Spinal cord (tissue), 10 donors: ENCODE results near the gene MOXD1. TPM values are rescaled to one million over a fixed set of nuclear protein-coding genes. Genes with fewer than 3 reads are reported as not detected.

Experiments used
- DNase-seq, 6 donors: peaks; one replicate each; pipeline versions ENCODE4 v3.0.0 to v3.0.0-alpha.2; 2013 to 2015; ENCODE audit warnings: low spot score in 6 of 6, low read depth in 4 of 6
- H3K27ac ChIP-seq: one replicate; pipeline ENCODE4 v1.5.1; 2013; ENCODE audit warnings: low read depth, low read length, control low read depth
- H3K27me3 ChIP-seq: one replicate; pipeline ENCODE4 v1.6.1; 2013; ENCODE audit warnings: low read length; ENCODE audit not compliant: control insufficient read depth, insufficient read depth
- H3K36me3 ChIP-seq: one replicate; pipeline ENCODE4 v1.6.1; 2013; ENCODE audit warnings: low read length; ENCODE audit not compliant: control insufficient read depth, insufficient read depth
- H3K4me1 ChIP-seq: one replicate; pipeline ENCODE4 v1.6.1; 2013; ENCODE audit warnings: low read length; ENCODE audit not compliant: control insufficient read depth, insufficient read depth
- H3K4me3 ChIP-seq: one replicate; pipeline ENCODE4 v1.5.1; 2013; ENCODE audit warnings: low read depth, low read length, control low read depth
- H3K9me3 ChIP-seq: one replicate; pipeline ENCODE4 v1.6.1; 2013; ENCODE audit warnings: low read length; ENCODE audit not compliant: control insufficient read depth, insufficient read depth
- WGBS: methylation state at CpG from one replicate; pipeline ENCODE4 v1.1.5; 2013; ENCODE audit warnings: missing lambda C conversion rate; ENCODE audit not compliant: insufficient coverage; 5-methylcytosine and 5-hydroxymethylcytosine counted together
- polyA plus RNA-seq, 2 donors: library from polyadenylated mRNA; unstranded; fragments of 120-200 nt; gene quantifications; one replicate each; pipeline ENCODE4 v1.2.1, GENCODE V29; 2013; ENCODE audit not compliant: insufficient read length in 2 of 2
- total RNA-seq, 2 donors: library from RNA; depleted of rRNA in 1 of 2; stranded (reverse); fragments of 120-200 nt in 1 of 2; fragments of >200 nt in 1 of 2; gene quantifications; one replicate each; pipeline versions ENCODE4 v1.2.3 to v1.2.4, GENCODE V29; 2013 to 2014
- donor health status: healthy.

The MOXD1 gene
- total and polyA plus RNA-seq, 4 donors: 11.4 to 32.9 (median 16.9) TPM

- H3K27ac ChIP-seq: no peak overlapping the region
- no peak overlapping the region for H3K4me3 ChIP-seq
- DNase-seq: peak in 5 of 6 donors; percentile 24 to 79 (median 52)
- H3K9me3 ChIP-seq: no peaks in the 10 kb centered on the region
- no peaks in the 10 kb centered on the region for H3K4me1 ChIP-seq
- H3K36me3 ChIP-seq: no peaks in the 10 kb centered on the region
- H3K27me3 ChIP-seq: no peaks in the 10 kb centered on the region
Observed at GRCh38 chr6:132298344-132298949, 102.8 kb downstream of the MOXD1 start.

- Histone ChIP-seq H3K27me3 (no peaks in the 10 kb centered on the region), H3K4me1 (no peaks in the 10 kb centered on the region), H3K27ac (no peak overlapping the region), H3K4me3 (no peak overlapping the region), H3K36me3 (no peaks in the 10 kb centered on the region), H3K9me3 (no peaks in the 10 kb centered on the region)
- 92% methylated on average over 2 of the region's 3 CpGs for WGBS
- DNase-seq: no peak
Observed at GRCh38 chr6:132289756-132290155, 111.5 kb downstream of the MOXD1 start.

GRCh38 chr6:132287101-132287500, 114.2 kb downstream of the MOXD1 start:
- 73% methylated on average over 1 of the region's 1 CpG for WGBS

GRCh38 chr6:132286298-132287019, 114.8 kb downstream of the MOXD1 start:
- Histone ChIP-seq H3K27ac (no peak overlapping the region), H3K4me3 (no peak overlapping the region), H3K9me3 (no peaks in the 10 kb centered on the region), H3K4me1 (no peaks in the 10 kb centered on the region), H3K27me3 (no peaks in the 10 kb centered on the region), H3K36me3 (no peaks in the 10 kb centered on the region)
- 82% methylated on average over 2 of the region's 5 CpGs for WGBS
- no peak for DNase-seq

More at GRCh38 chr6:132287101-132287500, 114.2 kb downstream of the MOXD1 start:
- Histone ChIP-seq H3K27me3 (no peaks in the 10 kb centered on the region), H3K27ac (no peak overlapping the region), H3K4me3 (no peak overlapping the region), H3K9me3 (no peaks in the 10 kb centered on the region), H3K36me3 (no peaks in the 10 kb centered on the region), H3K4me1 (no peaks in the 10 kb centered on the region)
- no peak for DNase-seq

- Histone ChIP-seq H3K27ac (no peak overlapping the region), H3K9me3 (no peaks in the 10 kb centered on the region), H3K4me3 (no peak overlapping the region), H3K4me1 (no peaks in the 10 kb centered on the region), H3K36me3 (no peaks in the 10 kb centered on the region), H3K27me3 (no peaks in the 10 kb centered on the region)
- WGBS: 95% methylated on average over 5 of the region's 11 CpGs
- DNase-seq: no peak
Observed at GRCh38 chr6:132285004-132285780, 116.1 kb downstream of the MOXD1 start.

- WGBS: 78% methylated on average over 5 of the region's 7 CpGs
- no peaks in the 10 kb centered on the region for H3K27me3 ChIP-seq
- DNase-seq: no peak
- no peak overlapping the region for H3K4me3 ChIP-seq
- H3K27ac ChIP-seq: no peak overlapping the region
- no peaks in the 10 kb centered on the region for H3K36me3 ChIP-seq
- no peaks in the 10 kb centered on the region for H3K9me3 ChIP-seq
- H3K4me1 ChIP-seq: no peaks in the 10 kb centered on the region
Observed at GRCh38 chr6:132282696-132283095, 118.6 kb downstream of the MOXD1 start.

- H3K27me3 ChIP-seq: no peaks in the 10 kb centered on the region
- 70% methylated on average over 7 of the region's 8 CpGs for WGBS
- H3K27ac ChIP-seq: no peak overlapping the region
- no peaks in the 10 kb centered on the region for H3K9me3 ChIP-seq
- H3K36me3 ChIP-seq: no peaks in the 10 kb centered on the region
- H3K4me1 ChIP-seq: no peaks in the 10 kb centered on the region
- no peak overlapping the region for H3K4me3 ChIP-seq
- no peak for DNase-seq
Observed at GRCh38 chr6:132280436-132280835, 120.8 kb downstream of the MOXD1 start.

GRCh38 chr6:132279592-132280139, 121.6 kb downstream of the MOXD1 start:
- Histone ChIP-seq H3K4me3 (peak overlapping the region; percentile 44), H3K27ac (no peak overlapping the region), H3K9me3 (no peaks in the 10 kb centered on the region), H3K27me3 (no peaks in the 10 kb centered on the region), H3K36me3 (no peaks in the 10 kb centered on the region), H3K4me1 (no peaks in the 10 kb centered on the region)
- DNase-seq: peak; percentile 71 to 95 (median 84)
- WGBS: 0% methylated on average over 2 of the region's 12 CpGs

GRCh38 chr6:132275066-132275970, 126.0 kb downstream of the MOXD1 start:
- Histone ChIP-seq H3K27me3 (no peaks in the 10 kb centered on the region), H3K36me3 (no peaks in the 10 kb centered on the region), H3K27ac (no peak overlapping the region), H3K9me3 (no peaks in the 10 kb centered on the region), H3K4me1 (no peaks in the 10 kb centered on the region), H3K4me3 (no peak overlapping the region)
- WGBS: 88% methylated on average over 9 of the region's 13 CpGs
- DNase-seq: no peak
